NCI-H82 treated with DMSO at 0.1 percent for 48 hours (cell line): ENCODE measurements around the gene MDK.
"Not testable (repeated sequence)": the region's sequence is repeated elsewhere in the genome, so short reads cannot be mapped to it uniquely, and the experiment has no call there.

Source experiments
- DNase-seq: peaks from one replicate; lab custom pipeline; 2025; ENCODE audit not compliant: unreplicated experiment; lab: John Stamatoyannopoulos, UW

MDK gene

GRCh38 chr11:46367244-46367915 lies 14.1 kb upstream of the MDK start:
- DNase-seq = no peak

DNA sequence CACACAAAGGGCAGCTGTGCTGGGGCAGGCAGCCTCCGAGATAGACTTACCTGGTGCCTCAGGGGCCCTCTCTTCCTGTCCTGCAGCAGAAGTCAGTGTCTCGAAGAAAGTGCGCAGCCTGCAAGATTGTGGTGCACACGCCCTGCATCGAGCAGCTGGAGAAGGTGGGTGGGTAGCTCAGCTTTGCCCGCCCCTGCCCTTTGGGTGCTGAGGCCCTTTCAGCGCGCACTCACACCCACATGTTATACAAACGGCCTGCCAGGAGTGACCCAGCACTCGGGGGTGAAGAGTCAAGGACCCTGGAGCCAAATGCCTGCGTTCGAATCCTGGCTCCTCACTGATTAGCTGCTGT lies 13.6 kb upstream of the MDK start:
- no peak for DNase-seq

GRCh38 chr11:46369458-46370152 lies 11.9 kb upstream of the MDK start:
- peak; percentile 44 for DNase-seq

GRCh38 chr11:46370253-46370652 lies 11.2 kb upstream of the MDK start:
- DNase-seq = no peak

DNA sequence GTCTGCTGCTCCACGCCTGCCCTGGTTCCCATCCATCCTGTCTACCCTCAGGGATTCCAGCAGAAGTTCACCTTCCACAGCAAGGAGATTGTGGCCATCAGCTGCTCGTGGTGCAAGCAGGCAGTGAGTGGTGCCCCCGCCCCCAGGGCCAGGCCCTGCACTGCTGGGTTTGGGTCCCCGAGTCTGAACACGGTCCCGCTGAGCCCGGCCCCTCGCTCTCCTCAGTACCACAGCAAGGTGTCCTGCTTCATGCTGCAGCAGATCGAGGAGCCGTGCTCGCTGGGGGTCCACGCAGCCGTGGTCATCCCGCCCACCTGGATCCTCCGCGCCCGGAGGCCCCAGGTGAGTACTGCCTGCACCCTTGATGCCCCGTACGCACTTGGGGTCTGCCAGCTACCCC lies 10.2 kb upstream of the MDK start:
- DNase-seq = not testable (repeated sequence)

DNA sequence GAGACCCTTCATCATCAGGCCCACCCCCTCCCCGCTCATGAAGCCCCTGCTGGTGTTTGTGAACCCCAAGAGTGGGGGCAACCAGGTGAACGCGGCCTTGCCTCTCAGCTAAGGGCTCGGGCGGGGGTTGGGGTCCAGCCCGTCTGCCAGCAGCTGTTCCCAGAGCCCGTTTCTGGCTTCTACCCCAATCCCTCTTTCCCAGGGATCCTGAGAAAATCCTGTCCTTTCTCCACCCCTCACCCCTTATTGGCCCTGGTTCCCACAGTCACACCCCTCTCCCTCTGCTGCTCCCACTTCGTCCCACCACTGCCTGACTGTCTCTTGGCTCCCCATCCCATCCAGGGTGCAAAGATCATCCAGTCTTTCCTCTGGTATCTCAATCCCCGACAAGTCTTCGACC lies 9.4 kb upstream of the MDK start:
- DNase-seq = no peak

- DNase-seq = not testable (repeated sequence)
Observed at GRCh38 chr11:46372501-46372900, 9.0 kb upstream of the MDK start.

GRCh38 chr11:46373787-46374740 lies 7.4 kb upstream of the MDK start:
- no peak for DNase-seq

DNA sequence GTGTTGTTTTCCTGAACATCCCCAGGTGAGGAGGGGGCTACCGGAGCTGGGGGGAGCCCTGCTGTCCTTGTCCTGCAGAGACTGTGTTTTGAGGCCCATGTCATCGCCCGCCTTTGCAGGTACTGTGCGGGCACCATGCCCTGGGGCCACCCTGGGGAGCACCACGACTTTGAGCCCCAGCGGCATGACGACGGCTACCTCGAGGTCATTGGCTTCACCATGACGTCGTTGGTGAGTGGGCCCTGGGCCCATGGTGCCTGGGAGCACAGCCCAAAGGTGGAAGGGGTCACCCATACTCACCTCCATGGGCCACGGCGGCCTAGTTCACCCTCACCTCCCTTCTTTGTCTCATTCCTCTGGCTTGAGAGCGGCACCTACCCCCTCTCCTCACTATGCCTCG lies 6.7 kb upstream of the MDK start:
- DNase-seq = no peak

GRCh38 chr11:46375392-46376101 lies 5.9 kb upstream of the MDK start:
- no peak for DNase-seq

GRCh38 chr11:46376258-46377050 lies 5.0 kb upstream of the MDK start:
- DNase-seq = no peak

DNA sequence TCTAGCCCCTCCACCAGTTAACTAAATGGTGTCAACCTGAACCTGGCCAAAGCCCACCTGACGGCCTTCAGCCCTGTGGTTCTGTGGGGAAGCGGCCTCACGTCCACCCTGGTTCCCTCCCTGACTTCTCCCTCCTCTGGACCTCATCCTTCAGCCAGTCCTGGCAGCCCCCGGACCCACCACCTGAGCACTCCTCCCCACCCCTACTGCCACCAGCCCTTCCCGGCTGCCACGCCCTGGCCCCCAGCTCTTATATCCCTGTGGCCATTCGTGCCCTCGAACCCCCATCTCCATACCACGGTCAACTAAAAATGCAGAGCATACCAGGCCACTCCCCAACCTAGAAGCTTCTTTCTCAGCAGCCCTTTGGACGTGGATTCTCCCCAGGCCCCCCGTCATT lies 4.2 kb upstream of the MDK start:
- DNase-seq = no peak

DNA sequence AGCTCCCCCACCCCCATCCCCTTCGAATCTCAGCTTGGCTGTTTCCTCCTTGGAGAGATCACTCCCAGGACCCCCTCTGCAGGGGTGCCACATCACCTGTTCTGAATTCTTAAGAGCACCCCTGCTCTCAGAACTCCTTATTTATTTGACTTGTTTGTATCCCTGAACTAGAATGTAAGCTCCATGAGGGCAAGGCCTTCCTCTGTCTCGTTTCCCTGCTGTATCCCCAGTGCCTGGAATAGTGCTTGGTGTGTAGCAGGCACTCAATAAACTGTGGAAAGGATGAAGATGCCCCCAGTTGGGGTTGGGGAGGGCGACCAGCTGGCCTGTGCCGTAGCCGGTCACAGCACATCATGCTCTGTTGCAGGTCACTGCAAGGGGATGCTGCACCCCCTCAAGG lies 3.6 kb upstream of the MDK start:
- DNase-seq = no peak

DNA sequence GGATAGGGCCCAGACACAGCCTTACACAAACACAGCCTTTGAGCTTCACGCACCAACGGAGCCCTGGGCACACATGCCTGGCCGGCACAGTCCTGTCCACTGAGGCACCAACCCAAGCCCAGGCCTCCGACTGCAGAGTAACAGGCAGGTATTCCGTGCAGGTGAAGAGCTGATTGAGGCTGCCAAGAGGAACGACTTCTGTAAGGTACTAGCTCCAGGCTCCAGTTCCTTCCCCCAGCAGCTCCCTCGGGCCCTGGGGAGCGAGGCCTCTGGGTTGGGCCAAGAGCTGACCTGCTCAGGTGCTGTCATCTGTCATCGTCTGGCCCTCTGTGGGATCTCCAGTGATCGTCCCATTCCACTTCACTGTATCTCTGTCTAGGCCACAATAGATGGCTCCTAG lies 3.2 kb upstream of the MDK start:
- DNase-seq = no peak

DNA sequence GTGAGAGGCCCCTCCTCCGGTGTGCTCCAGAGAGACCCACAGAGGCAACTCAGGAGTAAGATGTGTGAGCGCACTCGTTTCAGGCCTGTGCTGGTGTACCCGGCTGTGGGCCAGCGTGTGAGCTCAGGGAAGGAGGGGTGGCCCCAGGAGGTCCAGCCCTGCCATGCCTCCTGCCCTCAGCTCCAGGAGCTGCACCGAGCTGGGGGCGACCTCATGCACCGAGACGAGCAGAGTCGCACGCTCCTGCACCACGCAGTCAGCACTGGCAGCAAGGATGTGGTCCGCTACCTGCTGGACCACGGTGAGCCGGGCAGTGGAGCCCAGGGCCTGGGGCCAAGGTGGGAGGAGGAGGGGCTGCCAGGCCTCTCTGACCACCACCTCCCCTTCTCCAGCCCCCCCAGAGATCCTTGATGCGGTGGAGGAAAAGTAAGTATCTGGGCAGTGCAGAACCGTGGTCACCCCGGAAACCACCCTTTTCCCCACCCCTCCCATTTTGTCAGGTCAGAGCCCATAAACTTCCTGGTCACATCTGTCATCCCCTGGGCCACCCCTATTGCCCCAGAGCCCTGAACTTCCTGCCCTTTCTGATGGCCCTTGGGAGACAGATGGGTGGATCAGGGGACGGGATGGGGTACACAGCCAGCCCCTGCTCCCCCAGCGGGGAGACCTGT lies 2.5 kb upstream of the MDK start:
- no peak for DNase-seq

GRCh38 chr11:46379482-46380293 lies 1.8 kb upstream of the MDK start:
- not testable (repeated sequence) for DNase-seq

GRCh38 chr11:46380340-46381047 lies 975 bp upstream of the MDK start:
- DNase-seq = no peak
